SKM-1 (cell line): ENCODE measurements around the gene RAPH1.
A peak's percentile ranks its signal among the peaks of the same experiment; 100 is the strongest.
"Not testable (repeated sequence)": the region's sequence is repeated elsewhere in the genome, so short reads cannot be mapped to it uniquely, and the experiment has no call there.

Experiments used
- DNase-seq: peaks from one replicate; lab custom pipeline; 2025; ENCODE audit not compliant: unreplicated experiment; lab: John Stamatoyannopoulos, UW

The RAPH1 gene

DNA sequence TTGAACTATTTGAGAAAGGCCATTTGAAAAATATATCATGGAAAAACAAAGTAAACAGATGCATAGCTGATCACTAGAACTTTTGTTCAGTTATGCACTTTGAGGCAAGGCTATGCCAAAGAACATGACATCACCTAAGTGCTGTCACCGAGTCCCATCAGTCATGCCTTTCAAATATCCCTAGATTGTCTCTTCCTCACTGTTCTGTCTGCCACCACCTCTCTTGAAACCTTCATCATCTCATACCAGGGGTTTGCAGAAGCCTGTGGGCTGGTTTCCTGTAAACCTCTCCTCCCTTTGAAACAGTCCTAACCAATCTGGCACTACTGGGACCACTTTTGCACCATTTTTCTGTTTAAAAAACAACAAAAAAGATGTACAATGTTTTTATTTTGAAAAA lies 12.3 kb upstream of the RAPH1 start:
- DNase-seq = no peak

DNA sequence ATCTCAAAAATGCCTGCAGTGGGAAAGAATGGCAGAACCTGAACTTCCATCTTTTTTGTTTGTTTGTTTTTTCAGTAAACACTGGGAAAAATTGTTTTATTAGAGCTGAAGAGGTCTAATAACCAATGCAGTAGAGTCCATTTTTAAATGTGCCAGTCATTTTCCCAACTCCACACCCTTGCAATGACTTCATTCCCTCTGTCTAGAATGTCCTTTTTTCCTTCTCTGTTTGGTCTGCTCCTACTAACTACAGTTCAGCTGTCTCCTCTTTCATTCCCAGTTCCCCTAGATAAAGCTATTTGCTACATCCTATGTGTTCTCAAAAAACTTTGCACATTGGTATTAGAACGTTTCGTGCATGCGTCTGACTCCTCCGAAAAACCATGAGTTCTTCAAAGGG lies 9.3 kb upstream of the RAPH1 start:
- DNase-seq = no peak

DNA sequence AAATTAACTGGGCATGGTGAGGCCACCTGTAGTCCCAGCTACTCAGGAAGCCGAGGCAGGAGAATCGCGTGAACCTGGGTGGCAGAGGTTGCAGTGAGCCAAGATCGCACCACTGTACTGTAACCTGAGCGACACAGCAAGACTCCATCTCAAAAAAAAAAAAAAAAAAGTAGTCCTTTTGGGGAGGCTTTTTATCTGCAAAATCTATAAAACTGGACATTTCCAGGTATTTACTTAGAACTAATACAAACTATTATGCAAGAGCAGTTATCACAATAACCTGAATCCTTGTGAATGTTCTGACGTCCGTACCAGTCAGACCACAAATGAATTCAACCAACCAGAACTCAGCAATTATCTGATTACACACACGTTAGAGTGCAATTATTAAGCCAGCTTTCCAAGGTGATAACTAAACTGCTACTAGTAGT lies 8.8 kb upstream of the RAPH1 start:
- DNase-seq = no peak

GRCh38 chr2:203540598-203540997 lies 5.5 kb upstream of the RAPH1 start:
- DNase-seq = not testable (repeated sequence)

GRCh38 chr2:203538237-203538636 lies 3.1 kb upstream of the RAPH1 start:
- DNase-seq = not testable (repeated sequence)

- not testable (repeated sequence) for DNase-seq
These were observed 1.5 kb upstream of the RAPH1 start for GRCh38 chr2:203536586-203536951.

DNA sequence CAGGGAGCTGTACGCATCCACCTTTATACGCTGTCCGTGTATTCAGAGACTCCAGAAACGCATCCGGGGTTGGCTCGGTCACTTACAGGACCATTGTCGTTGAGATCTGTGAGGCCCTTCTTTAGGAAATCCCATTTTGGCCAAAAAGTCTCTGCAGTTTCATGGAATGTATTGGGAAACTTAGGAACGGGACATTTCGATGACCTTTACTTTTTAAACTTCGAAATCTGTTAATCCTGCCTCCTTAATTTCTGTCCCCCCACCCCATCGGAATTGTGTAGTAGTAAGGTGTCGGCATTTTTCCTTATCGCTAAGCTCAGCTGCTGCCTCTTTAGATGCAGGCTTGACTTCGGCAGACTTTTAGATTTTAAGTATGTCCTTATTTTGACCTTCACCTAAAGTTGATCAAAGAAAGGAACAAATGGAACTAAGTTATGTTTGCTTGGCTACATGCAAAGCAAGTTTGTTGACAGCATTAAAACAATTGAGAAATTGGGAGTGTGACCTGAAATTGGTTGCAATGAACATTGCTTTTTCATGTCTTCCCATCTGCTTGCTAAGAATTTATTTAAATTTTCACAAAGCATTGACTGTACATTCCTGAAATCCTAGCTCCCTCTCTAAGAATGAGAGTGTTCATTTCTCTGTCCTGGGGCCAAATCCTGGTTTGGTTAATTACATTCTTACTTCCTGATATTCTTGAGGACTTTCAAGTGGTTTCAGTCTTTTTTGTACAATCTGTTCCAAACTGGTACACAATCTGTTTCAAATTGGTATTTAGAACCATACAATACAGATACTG lies 884 bp upstream of the RAPH1 start:
- DNase-seq = no peak

- DNase-seq = no peak
These were observed 452 bp downstream of the RAPH1 start for GRCh38 chr2:203534621-203535077.

GRCh38 chr2:203533676-203534591 lies 1.2 kb downstream of the RAPH1 start:
- DNase-seq = no peak

DNA sequence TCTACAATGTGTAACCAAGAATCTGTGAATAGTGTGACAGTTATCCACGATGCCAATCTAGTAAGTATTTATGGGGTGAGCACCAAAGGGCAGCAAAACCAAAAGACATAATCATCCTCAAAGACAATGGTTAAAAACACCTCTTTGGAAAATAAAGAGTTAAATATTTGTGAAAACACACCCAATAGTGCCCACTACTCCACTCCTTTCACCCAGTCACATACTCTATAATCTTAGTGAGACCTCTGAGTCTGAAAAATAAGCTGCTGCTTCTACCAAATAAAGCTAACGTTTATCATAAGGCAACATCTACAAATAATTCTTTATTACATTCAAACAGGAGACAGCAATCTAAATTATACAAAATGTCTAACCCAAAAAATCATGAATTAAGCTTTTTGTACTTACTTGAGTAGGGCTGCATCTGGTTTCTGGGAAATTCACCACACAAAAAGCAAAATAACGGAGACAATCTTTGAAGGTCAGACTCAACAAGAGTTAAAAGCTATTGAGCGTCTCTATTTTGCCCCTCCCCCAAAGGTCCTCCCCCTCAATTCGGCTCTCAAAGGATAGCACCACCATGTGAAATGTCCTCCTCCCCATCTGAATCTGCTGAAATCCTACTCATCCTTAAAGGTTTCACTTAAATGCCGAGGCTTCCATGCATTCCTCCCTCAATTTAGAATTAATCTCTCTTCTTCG lies 2.0 kb downstream of the RAPH1 start:
- DNase-seq = no peak

DNA sequence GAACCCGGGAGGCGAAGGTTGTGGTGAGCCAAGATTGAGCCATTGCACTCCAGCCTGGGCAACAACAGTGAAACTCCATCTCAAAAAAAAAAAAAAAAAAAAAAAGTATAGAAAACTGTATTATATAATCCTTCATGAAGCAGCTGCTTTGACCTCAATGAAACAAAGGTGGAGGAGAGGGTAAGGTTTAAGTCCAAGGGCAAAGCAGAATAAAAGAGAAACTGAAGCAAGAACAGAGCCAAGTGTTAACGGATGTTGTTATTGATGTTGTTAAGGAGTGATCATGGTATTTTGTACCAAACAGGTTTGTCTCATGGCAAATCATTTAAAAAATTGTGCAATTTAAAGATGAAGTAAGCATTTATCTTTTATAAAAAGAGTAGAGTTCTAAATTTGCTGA lies 7.4 kb downstream of the RAPH1 start:
- DNase-seq = no peak

- DNase-seq = not testable (repeated sequence)
These were observed 21.8 kb downstream of the RAPH1 start for GRCh38 chr2:203513268-203513667.

GRCh38 chr2:203510941-203511305 lies 24.2 kb downstream of the RAPH1 start:
- no peak for DNase-seq

- DNase-seq = no peak
These were observed 24.7 kb downstream of the RAPH1 start for GRCh38 chr2:203510256-203510940.

DNA sequence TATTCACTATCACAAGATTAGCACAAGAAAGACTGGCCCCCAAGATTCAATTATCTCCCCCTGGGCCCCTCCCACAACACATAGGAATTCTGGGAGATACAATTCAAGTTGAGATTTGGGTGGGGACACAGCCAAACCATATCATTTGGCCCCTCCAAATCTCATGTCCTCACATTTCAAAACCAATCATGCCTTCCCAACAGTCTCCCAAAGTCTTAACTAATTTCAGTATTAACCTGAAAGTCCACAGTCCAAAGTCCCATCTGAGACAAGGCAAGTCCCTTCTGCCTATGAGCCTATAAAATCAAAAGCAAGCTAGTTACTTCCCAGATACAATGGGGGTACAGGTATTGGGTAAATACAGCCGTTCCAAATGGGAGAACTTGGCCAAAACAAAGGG lies 31.6 kb downstream of the RAPH1 start:
- DNase-seq = not testable (repeated sequence)

GRCh38 chr2:203501873-203502272 lies 33.2 kb downstream of the RAPH1 start:
- no peak for DNase-seq

- peak; percentile 65 for DNase-seq
These were observed 34.1 kb downstream of the RAPH1 start for GRCh38 chr2:203500951-203501350.

- DNase-seq = no peak
These were observed 34.8 kb downstream of the RAPH1 start for GRCh38 chr2:203500297-203500696.

GRCh38 chr2:203498161-203498560 lies 36.9 kb downstream of the RAPH1 start:
- no peak for DNase-seq

DNA sequence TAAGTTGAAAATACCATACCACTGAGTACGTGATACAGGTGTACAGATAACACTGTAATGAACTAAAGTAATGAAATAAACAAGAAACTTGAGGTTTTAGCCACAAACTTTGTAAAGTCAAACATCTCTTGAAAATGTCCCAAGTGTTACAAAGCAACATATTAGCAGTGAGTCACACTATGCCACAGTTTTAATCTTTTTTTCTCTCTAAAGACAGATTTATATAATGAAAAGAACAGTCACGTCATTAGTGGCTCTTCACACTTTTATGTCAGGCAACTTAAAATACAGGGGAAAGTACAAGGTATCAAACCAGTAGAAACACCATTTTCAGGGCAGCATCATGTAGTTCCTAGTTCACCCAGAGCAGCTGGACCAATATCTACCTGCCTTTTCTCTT lies 42.1 kb downstream of the RAPH1 start:
- no peak for DNase-seq

- DNase-seq = no peak
These were observed 44.7 kb downstream of the RAPH1 start for GRCh38 chr2:203490391-203490790.
